T-cell (primary cell): ENCODE data around the gene ARHGEF16. TPM values are rescaled to one million over a fixed set of nuclear protein-coding genes. Genes with fewer than 3 reads are reported as not detected.

Source experiments
- ATAC-seq, 4 experiments: fragments of 200-7000 bp in 3 of 4; fragments of 150-1000 bp in 1 of 4; cut with Tn5 transposase; replicated peaks in 1 of 4; 1 replicate in 3 of 4; 2 replicates in 1 of 4; pipeline ENCODE4 v1.10.0; 2021; ENCODE audit warnings: moderate library complexity in 3 of 4, mild to moderate bottlenecking in 2 of 4, moderate number of reproducible peaks in 1 of 4
- CTCF ChIA-PET, 2 donors: fragments of 300-600 bp; sonication (Branson Sonifier 250); formaldehyde crosslinking; loops; one replicate each; lab custom pipeline; 2022; ENCODE audit warnings: antibody characterized with exemption in 2 of 2; lab: Charles Lee
- POLR2A ChIA-PET, 2 donors: fragments of 300-600 bp; sonication (Branson Sonifier 250); formaldehyde crosslinking; loops; one replicate each; lab custom pipeline; 2022; ENCODE audit warnings: antibody characterized with exemption in 2 of 2; lab: Charles Lee
- DNase-seq, 35 experiments: peaks; one replicate each; pipeline versions ENCODE4 v3.0.0 to v3.0.0-alpha.2; 2013 to 2023
- H3K27ac ChIP-seq: one replicate; pipeline ENCODE4 v1.5.1; 2013; ENCODE audit warnings: low read length
- H3K27me3 ChIP-seq, 2 experiments: replicated peaks in 1 of 2; 1 replicate in 1 of 2; 2 replicates in 1 of 2; pipeline versions ENCODE4 v1.6.1 to v1.7.0; 2013; ENCODE audit warnings: low read length in 1 of 2, mixed read lengths in 1 of 2; ENCODE audit not compliant: control insufficient read depth in 2 of 2, insufficient read depth in 2 of 2; ENCODE audit errors: extremely low read depth in 1 of 2
- H3K36me3 ChIP-seq, 2 donors: 1 replicate in 1 of 2; 2 replicates in 1 of 2; pipeline versions ENCODE4 v1.6.1 to v1.7.0; 2013; ENCODE audit warnings: low read length in 1 of 2; ENCODE audit not compliant: control insufficient read depth in 2 of 2, insufficient read depth in 1 of 2; ENCODE audit errors: extremely low read depth in 1 of 2
- H3K4me1 ChIP-seq, 2 experiments: 1 replicate in 1 of 2; 2 replicates in 1 of 2; pipeline versions ENCODE4 v1.6.1 to v1.7.0; 2013; ENCODE audit warnings: low read length in 2 of 2, mixed read lengths in 1 of 2; ENCODE audit not compliant: insufficient read depth in 2 of 2, control insufficient read depth in 1 of 2; ENCODE audit errors: extremely low read depth in 1 of 2
- H3K4me3 ChIP-seq, 2 donors: 1 replicate in 1 of 2; 2 replicates in 1 of 2; pipeline versions ENCODE4 v1.5.1 to v1.7.0; 2013; ENCODE audit warnings: mild to moderate bottlenecking in 2 of 2, low read length in 1 of 2, moderate library complexity in 1 of 2; ENCODE audit not compliant: control insufficient read depth in 1 of 2; ENCODE audit errors: extremely low read depth in 1 of 2
- H3K9me3 ChIP-seq: 2 replicates; pipeline ENCODE4 v1.7.0; 2013
- H3K27ac Mint-ChIP-seq, 2 donors: one replicate each; pipeline ENCODE4 v1.8.0; 2020 to 2021; ENCODE audit warnings: mild to moderate bottlenecking in 2 of 2, mixed read lengths in 2 of 2
- H3K27me3 Mint-ChIP-seq, 2 donors: one replicate each; pipeline ENCODE4 v1.8.0; 2021 to 2022; ENCODE audit warnings: mixed read lengths in 2 of 2
- H3K36me3 Mint-ChIP-seq: one replicate; pipeline ENCODE4 v1.8.0; 2021; ENCODE audit warnings: mixed read lengths
- H3K4me1 Mint-ChIP-seq, 3 donors: one replicate each; pipeline ENCODE4 v1.8.0; 2020 to 2022; ENCODE audit warnings: mixed read lengths in 3 of 3, mild to moderate bottlenecking in 1 of 3
- H3K4me3 Mint-ChIP-seq, 3 donors: one replicate each; pipeline ENCODE4 v1.8.0; 2020 to 2022; ENCODE audit warnings: mild to moderate bottlenecking in 3 of 3, mixed read lengths in 3 of 3, moderate library complexity in 3 of 3
- H3K9me3 Mint-ChIP-seq, 3 donors: one replicate each; pipeline ENCODE4 v1.8.0; 2020 to 2022; ENCODE audit warnings: mixed read lengths in 3 of 3
- WGBS: methylation state at CpG from one replicate; pipeline ENCODE4 v1.1.5; 2013; ENCODE audit warnings: missing lambda C conversion rate; ENCODE audit not compliant: insufficient coverage; 5-methylcytosine and 5-hydroxymethylcytosine counted together
- total RNA-seq, 35 experiments: library from RNA in 6 of 35; stranded (reverse) in 6 of 35; fragments of 120-200 nt in 1 of 35; gene quantifications; one replicate each; pipeline versions ENCODE4 v1.2.1 to v1.2.4 and lab custom pipeline; 2013 to 2026

The ARHGEF16 gene
- total RNA-seq, 5 donors from 2014 or later (not counting 1 experiment from before 2014, with no cell fraction given): 0.22 to 0.44 (median 0.29) TPM; not detected in 1

DNA sequence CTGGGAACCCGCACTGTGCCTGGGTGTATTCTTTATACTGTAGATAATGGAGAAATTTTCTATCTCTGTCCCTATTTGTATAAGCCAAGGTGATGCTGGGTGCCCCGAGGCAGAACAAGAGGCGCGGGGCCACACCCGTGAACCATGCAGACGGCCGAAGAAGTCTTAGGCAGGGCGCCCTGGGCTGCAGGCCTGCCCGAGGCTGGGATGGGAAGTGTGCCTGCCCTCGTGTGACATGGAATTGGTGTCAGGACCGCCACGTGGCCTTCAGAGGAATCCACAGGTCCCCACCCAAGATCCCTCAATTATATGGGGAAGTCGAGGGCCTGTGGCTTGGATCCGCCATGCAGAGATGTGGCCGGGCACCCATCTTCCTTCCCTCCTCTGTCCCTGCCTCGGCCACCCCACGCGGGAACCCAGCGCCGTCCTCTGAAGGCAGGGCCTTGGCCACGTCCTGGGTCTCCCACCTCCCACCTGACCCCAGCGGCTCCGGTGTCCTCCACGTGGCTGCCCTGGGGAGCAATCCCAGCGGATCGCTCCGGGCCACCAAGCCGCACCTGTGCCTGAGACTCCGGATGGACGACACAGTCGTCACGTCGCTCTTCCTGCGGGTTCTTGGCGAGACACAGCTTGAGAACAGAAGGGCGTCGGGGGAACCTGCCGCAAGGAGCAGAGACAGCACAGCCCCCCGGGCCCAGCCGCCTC, 19.9 kb upstream of the ARHGEF16 start:
- Histone ChIP-seq H3K4me1 (no peaks in the 10 kb centered on the region), H3K27ac (no peak overlapping the region), H3K36me3 (no peaks in the 10 kb centered on the region), H3K27me3 (peaks cover 0 to 17% of the 10 kb centered on the region in 2 experiments), H3K9me3 (no peaks in the 10 kb centered on the region), H3K4me3 (no peak overlapping the region)
- H3K4me1 Mint-ChIP-seq: no peaks in the 10 kb centered on the region
- ATAC-seq (no peak), DNase-seq (no peak)
- H3K27ac Mint-ChIP-seq: no peak overlapping the region
- ChIA-PET POLR2A (no interaction called here), CTCF (no interaction called here)
- no peaks in the 10 kb centered on the region for H3K9me3 Mint-ChIP-seq
- H3K27me3 Mint-ChIP-seq: no peaks in the 10 kb centered on the region
- H3K4me3 Mint-ChIP-seq: no peak overlapping the region
- 87% methylated on average over 35 of the region's 40 CpGs for WGBS
- no peaks in the 10 kb centered on the region for H3K36me3 Mint-ChIP-seq

DNA sequence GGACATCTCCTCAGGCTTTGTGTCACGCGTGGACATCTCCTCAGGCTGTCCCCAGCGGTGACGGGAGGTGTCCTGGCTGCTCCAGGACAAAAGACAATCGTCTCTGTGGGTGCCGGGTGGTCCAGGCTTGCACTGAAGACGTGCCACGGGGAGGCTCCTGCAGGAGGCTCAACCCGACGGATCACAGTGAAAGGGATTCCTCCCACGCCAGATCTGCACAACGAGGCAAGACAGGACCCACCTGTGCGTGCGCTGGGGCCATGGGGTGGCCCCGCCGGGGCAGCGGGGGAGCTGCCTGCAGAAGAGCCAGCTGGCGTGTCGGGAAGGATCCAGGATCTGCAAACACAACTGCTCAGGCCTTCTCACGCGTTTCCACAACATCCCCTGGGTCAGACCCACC, 18.8 kb upstream of the ARHGEF16 start:
- no peaks in the 10 kb centered on the region for H3K9me3 Mint-ChIP-seq
- H3K4me1 Mint-ChIP-seq: no peaks in the 10 kb centered on the region
- Histone ChIP-seq H3K4me3 (no peak overlapping the region), H3K27me3 (peaks cover 0 to 22% of the 10 kb centered on the region in 2 experiments), H3K9me3 (no peaks in the 10 kb centered on the region), H3K36me3 (no peaks in the 10 kb centered on the region), H3K4me1 (no peaks in the 10 kb centered on the region), H3K27ac (no peak overlapping the region)
- H3K27me3 Mint-ChIP-seq: peaks cover 0 to 2% of the 10 kb centered on the region in 2 donors
- H3K4me3 Mint-ChIP-seq: no peak overlapping the region
- DNase-seq (no peak), ATAC-seq (no peak)
- 80% methylated on average over 20 of the region's 21 CpGs for WGBS
- ChIA-PET CTCF (no interaction called here), POLR2A (no interaction called here)
- no peaks in the 10 kb centered on the region for H3K36me3 Mint-ChIP-seq
- H3K27ac Mint-ChIP-seq: no peak overlapping the region

DNA sequence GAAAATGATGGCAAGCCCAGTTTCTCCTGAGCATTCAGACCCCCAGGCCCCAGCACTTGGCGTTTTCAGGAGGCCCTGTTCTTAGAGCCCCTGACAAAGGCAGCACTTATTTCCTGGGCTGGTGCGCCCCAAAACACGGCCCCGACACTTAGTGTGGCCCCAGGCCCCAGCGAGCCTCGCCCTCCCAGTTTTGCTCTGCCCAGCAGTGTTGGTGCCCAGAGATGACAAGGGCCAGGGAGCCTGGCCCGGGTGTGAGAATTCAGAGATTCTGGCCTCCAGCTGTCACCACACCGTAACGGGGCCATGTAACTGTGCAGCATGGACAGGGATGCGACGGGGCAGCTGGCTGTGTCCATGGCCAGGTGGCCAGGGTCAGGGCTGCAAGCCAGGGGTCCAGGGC, 18.0 kb upstream of the ARHGEF16 start:
- Mint-ChIP-seq H3K27ac (no peak overlapping the region), H3K4me3 (no peak overlapping the region), H3K4me1 (no peaks in the 10 kb centered on the region), H3K9me3 (no peaks in the 10 kb centered on the region), H3K36me3 (no peaks in the 10 kb centered on the region), H3K27me3 (peaks cover 0 to 6% of the 10 kb centered on the region in 2 donors)
- Histone ChIP-seq H3K36me3 (no peaks in the 10 kb centered on the region), H3K27ac (no peak overlapping the region), H3K9me3 (no peaks in the 10 kb centered on the region), H3K4me3 (no peak overlapping the region), H3K4me1 (no peaks in the 10 kb centered on the region), H3K27me3 (peaks cover 0 to 22% of the 10 kb centered on the region in 2 experiments)
- ATAC-seq (no peak), DNase-seq (no peak)
- CTCF ChIA-PET: no interaction called here
- WGBS: 84% methylated on average over 11 of the region's 11 CpGs
- POLR2A ChIA-PET: no interaction called here

DNA sequence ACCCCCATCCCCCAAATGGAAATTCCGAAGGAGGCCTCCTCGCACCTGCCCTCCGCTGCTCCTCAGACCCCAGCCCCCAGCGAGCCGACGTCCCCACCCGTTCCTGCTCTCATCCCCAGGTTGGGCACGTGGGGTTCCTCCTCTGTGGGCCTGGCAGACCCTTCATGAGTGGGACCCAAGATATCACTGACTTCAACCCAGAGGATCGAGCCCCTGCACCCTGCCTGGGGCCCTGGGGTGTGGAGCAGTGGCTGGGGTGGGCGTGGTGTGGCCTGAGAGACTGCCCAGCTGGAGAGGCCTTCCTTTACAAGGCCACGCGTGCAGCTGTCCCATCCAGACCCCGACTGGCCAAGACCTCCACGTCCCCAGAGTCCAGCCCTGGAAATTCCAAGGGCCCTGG, 17.6 kb upstream of the ARHGEF16 start:
- Mint-ChIP-seq H3K36me3 (no peaks in the 10 kb centered on the region), H3K9me3 (no peaks in the 10 kb centered on the region), H3K4me3 (no peak overlapping the region), H3K4me1 (no peaks in the 10 kb centered on the region), H3K27ac (no peak overlapping the region), H3K27me3 (peaks cover 0 to 8% of the 10 kb centered on the region in 2 donors)
- WGBS: 71% methylated on average over 13 of the region's 14 CpGs
- ChIA-PET POLR2A (no interaction called here), CTCF (no interaction called here)
- no peak overlapping the region for H3K27ac ChIP-seq
- no peaks in the 10 kb centered on the region for H3K9me3 ChIP-seq
- no peaks in the 10 kb centered on the region for H3K4me1 ChIP-seq
- H3K27me3 ChIP-seq: peaks cover 0 to 20% of the 10 kb centered on the region in 2 experiments
- DNase-seq (no peak), ATAC-seq (no peak)
- no peaks in the 10 kb centered on the region for H3K36me3 ChIP-seq
- no peak overlapping the region for H3K4me3 ChIP-seq

DNA sequence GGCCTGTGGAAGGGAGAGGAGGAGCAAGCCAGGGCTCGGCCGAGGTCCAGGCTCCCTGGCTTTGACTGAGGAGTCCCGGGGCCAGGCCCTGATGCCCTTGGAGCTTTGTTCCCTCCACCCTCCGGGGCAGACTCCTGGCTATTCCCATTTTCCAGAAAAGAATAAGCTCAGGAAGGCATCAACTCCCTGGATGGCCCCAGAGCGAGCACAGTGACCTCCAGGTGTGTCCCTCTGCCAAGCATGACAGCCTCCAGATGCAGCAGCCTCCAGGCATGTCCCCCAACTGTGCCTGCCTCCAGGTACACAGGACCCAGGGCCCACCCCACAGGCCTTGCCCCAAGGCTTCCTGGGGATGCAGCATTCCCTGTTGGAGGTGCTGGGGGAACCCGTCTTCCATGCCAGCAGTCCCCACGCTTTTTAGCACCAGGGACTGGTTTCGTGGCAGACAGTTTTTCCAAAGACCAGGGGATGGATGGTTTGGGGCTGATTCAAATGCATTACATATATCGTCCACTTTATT, 15.7 kb upstream of the ARHGEF16 start:
- WGBS: 90% methylated on average over 5 of the region's 9 CpGs
- CTCF ChIA-PET: no interaction called here
- POLR2A ChIA-PET: no interaction called here
- Histone ChIP-seq H3K9me3 (no peaks in the 10 kb centered on the region), H3K4me3 (no peak overlapping the region), H3K36me3 (no peaks in the 10 kb centered on the region), H3K27ac (no peak overlapping the region), H3K4me1 (no peaks in the 10 kb centered on the region), H3K27me3 (peaks cover 0 to 23% of the 10 kb centered on the region in 2 experiments)
- ATAC-seq: no peak
- Mint-ChIP-seq H3K9me3 (no peaks in the 10 kb centered on the region), H3K4me1 (no peaks in the 10 kb centered on the region), H3K4me3 (no peak overlapping the region), H3K27ac (no peak overlapping the region), H3K27me3 (peaks cover 0 to 10% of the 10 kb centered on the region in 2 donors), H3K36me3 (no peaks in the 10 kb centered on the region)
- no peak for DNase-seq

DNA sequence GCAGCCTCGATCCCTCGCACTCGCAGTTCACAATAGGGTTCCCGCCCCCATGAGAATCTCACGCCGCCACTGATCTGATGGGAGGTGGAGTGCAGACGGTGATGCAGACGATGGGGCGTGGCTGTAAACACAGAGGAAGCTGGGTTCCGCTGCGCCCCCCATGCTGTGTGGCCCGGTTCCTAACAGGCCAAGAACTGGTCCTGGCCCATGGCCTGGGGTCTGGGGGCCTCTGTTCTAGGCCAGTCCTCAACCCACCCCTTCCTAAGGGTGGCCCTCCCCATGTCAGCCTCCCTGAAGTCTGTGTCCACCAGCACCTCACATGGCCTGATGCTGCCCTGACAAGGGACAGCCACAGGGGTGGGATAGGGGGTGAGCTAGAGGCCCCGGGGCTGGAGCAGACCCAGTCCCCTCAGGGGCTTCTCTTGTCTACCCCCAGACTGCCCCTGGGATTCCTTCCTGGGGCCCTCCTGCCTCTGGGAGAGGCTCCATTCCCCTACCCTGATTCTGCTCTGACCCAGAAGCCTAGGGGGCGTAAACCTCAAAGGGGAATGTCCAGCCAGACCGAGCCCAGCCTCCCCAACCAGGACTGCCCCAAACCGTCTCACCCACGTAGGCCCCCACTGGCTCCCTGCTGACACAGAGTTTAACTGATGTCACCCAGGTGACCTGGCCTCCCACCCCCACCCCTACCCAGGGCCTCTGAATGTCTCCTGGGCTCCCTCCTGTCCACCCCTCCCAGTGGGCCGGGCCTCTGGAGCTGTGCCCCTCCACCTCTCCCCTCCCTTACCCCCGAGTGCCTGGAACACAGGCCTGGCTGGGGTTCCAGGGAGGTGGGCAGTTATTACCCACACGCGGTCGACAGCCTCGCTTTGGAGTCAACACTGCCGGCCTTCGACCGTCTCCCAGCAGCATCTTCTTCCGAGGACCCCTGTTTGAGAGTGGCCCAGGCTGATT, 14.8 kb upstream of the ARHGEF16 start:
- H3K9me3 Mint-ChIP-seq: no peaks in the 10 kb centered on the region
- no peaks in the 10 kb centered on the region for H3K4me1 Mint-ChIP-seq
- CTCF ChIA-PET: no interaction called here
- no peak overlapping the region for H3K27ac ChIP-seq
- H3K9me3 ChIP-seq: no peaks in the 10 kb centered on the region
- H3K27ac Mint-ChIP-seq: no peak overlapping the region
- no peaks in the 10 kb centered on the region for H3K36me3 ChIP-seq
- H3K36me3 Mint-ChIP-seq: no peaks in the 10 kb centered on the region
- no peak overlapping the region for H3K4me3 Mint-ChIP-seq
- ATAC-seq (no peak), DNase-seq (no peak)
- no peak overlapping the region for H3K4me3 ChIP-seq
- peaks cover 0 to 30% of the 10 kb centered on the region in 2 experiments for H3K27me3 ChIP-seq
- no peaks in the 10 kb centered on the region for H3K4me1 ChIP-seq
- POLR2A ChIA-PET: no interaction called here
- 86% methylated on average over 22 of the region's 27 CpGs for WGBS
- H3K27me3 Mint-ChIP-seq: peaks cover 0 to 10% of the 10 kb centered on the region in 2 donors
